Bronchial epithelial cell (primary cell): ENCODE measurements around the gene CRACDL. TPM values are rescaled to one million over a fixed set of nuclear protein-coding genes. Genes with fewer than 3 reads are reported as not detected.

Experiments used
- DNase-seq: peaks from one replicate; pipeline ENCODE4 v3.0.0-alpha.2; 2010; ENCODE audit warnings: low read depth
- FAIRE-seq: peaks from 2 replicates; lab custom pipeline; 2011; peaks lifted over from hg19 to GRCh38; lab: Jason Lieb, UNC
- H3K27me3 ChIP-seq: 2 replicates; pipeline ENCODE4 v1.5.1; 2011; ENCODE audit warnings: low read length; ENCODE audit not compliant: control insufficient read depth, insufficient read depth
- H3K36me3 ChIP-seq: 2 replicates; pipeline ENCODE4 v1.5.1; 2011; ENCODE audit warnings: low read length; ENCODE audit not compliant: control insufficient read depth, insufficient read depth
- H3K4me3 ChIP-seq: 2 replicates; pipeline ENCODE4 v1.5.1; 2011; ENCODE audit warnings: mild to moderate bottlenecking, low read depth, low read length, control low read depth
- total RNA-seq: library from RNA; depleted of rRNA; stranded (reverse); fragments of >200 nt; gene quantifications from 2 replicates; pipeline ENCODE4 v1.2.1, GENCODE V29; 2014
- TF ChIP-seq, protein P1 (sequence below): IDR thresholded peaks from 2 replicates; pipeline ENCODE4 v1.5.1; 2011; ENCODE audit warnings: mild to moderate bottlenecking, moderate library complexity, low read length, control low read depth, inconsistent platforms; ENCODE audit not compliant: insufficient read depth, severe bottlenecking

Gene CRACDL
- total RNA-seq, 1 donor from 2014 or later: 0.26 TPM

GRCh38 chr2:98907966-98908905 lies 27.8 kb downstream of the CRACDL start:
- no peaks in the 10 kb centered on the region for H3K36me3 ChIP-seq
- DNase-seq: peak; percentile 50
- TF ChIP-seq, protein P1, sequence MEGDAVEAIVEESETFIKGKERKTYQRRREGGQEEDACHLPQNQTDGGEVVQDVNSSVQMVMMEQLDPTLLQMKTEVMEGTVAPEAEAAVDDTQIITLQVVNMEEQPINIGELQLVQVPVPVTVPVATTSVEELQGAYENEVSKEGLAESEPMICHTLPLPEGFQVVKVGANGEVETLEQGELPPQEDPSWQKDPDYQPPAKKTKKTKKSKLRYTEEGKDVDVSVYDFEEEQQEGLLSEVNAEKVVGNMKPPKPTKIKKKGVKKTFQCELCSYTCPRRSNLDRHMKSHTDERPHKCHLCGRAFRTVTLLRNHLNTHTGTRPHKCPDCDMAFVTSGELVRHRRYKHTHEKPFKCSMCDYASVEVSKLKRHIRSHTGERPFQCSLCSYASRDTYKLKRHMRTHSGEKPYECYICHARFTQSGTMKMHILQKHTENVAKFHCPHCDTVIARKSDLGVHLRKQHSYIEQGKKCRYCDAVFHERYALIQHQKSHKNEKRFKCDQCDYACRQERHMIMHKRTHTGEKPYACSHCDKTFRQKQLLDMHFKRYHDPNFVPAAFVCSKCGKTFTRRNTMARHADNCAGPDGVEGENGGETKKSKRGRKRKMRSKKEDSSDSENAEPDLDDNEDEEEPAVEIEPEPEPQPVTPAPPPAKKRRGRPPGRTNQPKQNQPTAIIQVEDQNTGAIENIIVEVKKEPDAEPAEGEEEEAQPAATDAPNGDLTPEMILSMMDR: no peak
- H3K27me3 ChIP-seq: no peaks in the 10 kb centered on the region
- FAIRE-seq: no peak
- H3K4me3 ChIP-seq: no peak overlapping the region

GRCh38 chr2:98907385-98907784 lies 28.6 kb downstream of the CRACDL start:
- Histone ChIP-seq H3K27me3 (no peaks in the 10 kb centered on the region), H3K36me3 (no peaks in the 10 kb centered on the region), H3K4me3 (no peak overlapping the region)
- FAIRE-seq (no peak), DNase-seq (no peak)
- TF ChIP-seq, protein P1: no peak

GRCh38 chr2:98903767-98904485 lies 32.1 kb downstream of the CRACDL start:
- no peak for DNase-seq
- Histone ChIP-seq H3K36me3 (no peaks in the 10 kb centered on the region), H3K27me3 (no peaks in the 10 kb centered on the region), H3K4me3 (no peak overlapping the region)
- TF ChIP-seq, protein P1: no peak
- FAIRE-seq: peak; percentile 96

- DNase-seq (no peak), FAIRE-seq (peak; percentile 32)
Observed at GRCh38 chr2:98903064-98903355, 33.0 kb downstream of the CRACDL start.

DNA sequence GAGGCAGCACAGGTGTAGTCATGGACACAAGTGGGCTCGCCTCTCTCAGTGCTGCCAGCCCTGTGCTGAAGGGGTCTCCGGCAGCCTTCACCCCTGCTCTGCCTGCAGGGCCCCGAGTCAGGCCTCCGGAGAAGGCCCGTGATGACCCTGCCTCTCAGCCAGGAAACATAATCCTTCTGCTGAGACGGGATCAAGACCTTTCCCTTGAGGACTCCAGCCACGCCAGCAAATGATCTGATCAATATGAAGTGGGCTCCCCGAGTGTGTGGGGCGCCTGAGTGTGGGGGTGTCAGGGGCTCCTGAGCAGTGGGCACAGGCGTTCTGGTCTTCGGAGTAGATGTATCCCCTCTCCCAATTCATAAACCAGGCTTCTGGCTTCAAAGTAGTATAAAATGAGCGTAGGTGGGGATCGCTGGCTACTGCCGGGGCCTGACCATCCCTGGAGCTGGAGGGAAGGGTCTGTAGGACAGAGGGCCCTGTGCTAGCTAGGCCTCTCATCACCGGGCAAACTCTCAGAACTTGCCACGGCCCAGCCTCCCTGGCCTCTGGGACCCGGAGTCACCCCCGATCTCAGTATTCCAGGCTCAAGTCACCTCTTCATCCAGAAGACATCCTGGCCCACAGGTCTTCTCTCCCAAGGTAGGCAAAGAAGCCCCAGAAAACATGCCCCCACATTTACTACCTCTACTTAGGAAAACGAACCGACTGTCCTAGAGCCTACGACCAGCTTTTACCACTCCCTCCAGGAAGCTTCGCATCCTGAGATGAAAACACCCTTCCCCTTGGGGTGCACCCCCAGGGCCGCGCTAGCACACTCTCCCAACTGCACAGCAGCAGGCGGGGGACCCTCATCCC lies 33.6 kb downstream of the CRACDL start:
- Histone ChIP-seq H3K4me3 (no peak overlapping the region), H3K36me3 (no peaks in the 10 kb centered on the region), H3K27me3 (no peaks in the 10 kb centered on the region)
- TF ChIP-seq, protein P1: no peak
- no peak for DNase-seq
- no peak for FAIRE-seq

More at GRCh38 chr2:98903064-98903355, 33.0 kb downstream of the CRACDL start:
- Histone ChIP-seq H3K36me3 (no peaks in the 10 kb centered on the region), H3K27me3 (no peaks in the 10 kb centered on the region), H3K4me3 (no peak overlapping the region)
- TF ChIP-seq, protein P1: no peak
